Left renal cortex interstitium (tissue), 4 donors: ENCODE measurements around the gene RPL38. TPM values are rescaled to one million over a fixed set of nuclear protein-coding genes. Genes with fewer than 3 reads are reported as not detected.
A peak's percentile ranks its signal among the peaks of the same experiment; 100 is the strongest.

Experiments
- DNase-seq, 4 donors: peaks; one replicate each; pipeline ENCODE4 v3.0.0-alpha.2; 2013; ENCODE audit warnings: low read depth in 4 of 4, low spot score in 2 of 4, missing footprints in 1 of 4
- polyA plus RNA-seq, 4 donors: library from polyadenylated mRNA; unstranded; fragments of 120-200 nt; gene quantifications; one replicate each; pipeline ENCODE4 v1.2.1, GENCODE V29; 2013; ENCODE audit not compliant: insufficient read length in 4 of 4

RPL38 gene
- polyA plus RNA-seq, 4 donors = 1,120 to 1,451 (median 1,189) TPM

DNA sequence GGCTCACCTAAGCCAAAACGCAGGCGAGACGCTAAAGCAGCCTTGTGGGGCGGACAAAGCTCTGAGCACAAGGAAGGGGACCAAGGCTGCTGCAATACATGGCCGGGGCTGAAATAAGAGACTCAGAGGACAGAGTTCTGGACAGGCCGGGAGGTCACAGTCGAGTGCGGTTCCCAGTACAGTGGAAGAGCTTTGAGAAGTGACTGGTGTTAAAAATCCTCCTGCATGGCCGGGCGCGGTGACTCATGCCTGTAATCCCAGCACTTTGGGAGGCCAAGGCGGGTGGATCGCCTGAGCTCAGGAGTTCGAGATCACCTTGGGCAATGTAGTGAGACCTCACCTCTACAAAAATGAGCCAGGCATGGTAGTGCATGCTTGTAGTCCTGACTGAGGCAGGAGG is 20.4 kb downstream of the RPL38 start:
- no peak for DNase-seq

DNA sequence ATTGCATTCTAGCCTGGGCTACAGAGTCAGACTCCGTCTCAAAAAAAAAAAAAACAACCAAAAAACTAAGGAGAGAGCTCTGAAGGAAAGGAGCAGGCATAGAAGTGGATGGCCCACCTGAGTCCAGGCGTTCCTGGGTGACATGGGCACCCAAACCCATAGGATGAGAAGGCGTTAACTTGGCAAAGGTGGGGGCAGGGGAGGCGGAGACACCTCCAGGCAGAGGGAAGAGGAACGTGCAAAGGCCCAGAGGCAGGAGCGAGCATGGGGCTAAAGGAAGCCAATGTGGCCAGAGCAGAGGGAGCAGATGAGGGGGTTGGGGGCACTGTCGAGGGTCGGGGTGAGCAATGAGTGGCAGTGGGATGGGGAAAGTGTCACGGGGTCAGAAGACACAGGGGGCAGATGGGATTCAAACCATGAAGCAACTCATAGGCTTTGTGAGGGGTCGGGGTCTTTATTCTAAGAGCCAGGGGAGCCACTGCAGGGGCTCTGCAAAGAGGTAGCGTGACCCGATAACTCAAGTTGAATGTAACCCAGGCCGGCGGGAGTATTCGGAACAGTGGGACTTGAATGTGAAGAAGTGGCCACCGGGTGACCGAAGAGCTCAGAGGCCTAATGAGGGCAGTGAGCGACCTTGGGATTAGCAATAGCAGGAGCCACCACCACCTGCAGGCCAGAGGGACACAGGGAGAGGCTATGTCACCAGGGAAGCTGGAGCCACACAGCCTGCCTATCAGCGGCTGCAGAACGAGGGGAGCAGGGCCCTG is 21.7 kb downstream of the RPL38 start:
- DNase-seq = no peak

DNA sequence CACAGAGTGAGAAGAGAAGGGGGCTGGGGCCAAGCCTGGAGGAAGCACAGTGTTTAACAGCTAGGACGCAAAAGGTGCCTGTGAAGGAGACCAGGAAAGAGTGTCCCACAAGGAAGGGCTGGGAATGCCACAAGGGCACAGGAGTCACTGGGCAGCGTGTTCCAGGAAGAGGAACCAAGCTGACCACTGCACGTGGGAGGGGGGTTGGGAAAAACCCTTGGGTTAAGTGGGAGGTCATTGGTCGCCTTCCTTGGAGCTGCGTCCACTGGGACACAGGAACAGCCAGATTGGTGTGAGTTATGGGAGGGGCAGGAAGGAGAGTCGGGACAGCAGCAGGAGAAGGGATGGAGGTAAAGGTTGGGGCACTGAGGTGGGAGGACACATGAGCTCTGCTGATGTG is 22.8 kb downstream of the RPL38 start:
- DNase-seq = no peak

DNA sequence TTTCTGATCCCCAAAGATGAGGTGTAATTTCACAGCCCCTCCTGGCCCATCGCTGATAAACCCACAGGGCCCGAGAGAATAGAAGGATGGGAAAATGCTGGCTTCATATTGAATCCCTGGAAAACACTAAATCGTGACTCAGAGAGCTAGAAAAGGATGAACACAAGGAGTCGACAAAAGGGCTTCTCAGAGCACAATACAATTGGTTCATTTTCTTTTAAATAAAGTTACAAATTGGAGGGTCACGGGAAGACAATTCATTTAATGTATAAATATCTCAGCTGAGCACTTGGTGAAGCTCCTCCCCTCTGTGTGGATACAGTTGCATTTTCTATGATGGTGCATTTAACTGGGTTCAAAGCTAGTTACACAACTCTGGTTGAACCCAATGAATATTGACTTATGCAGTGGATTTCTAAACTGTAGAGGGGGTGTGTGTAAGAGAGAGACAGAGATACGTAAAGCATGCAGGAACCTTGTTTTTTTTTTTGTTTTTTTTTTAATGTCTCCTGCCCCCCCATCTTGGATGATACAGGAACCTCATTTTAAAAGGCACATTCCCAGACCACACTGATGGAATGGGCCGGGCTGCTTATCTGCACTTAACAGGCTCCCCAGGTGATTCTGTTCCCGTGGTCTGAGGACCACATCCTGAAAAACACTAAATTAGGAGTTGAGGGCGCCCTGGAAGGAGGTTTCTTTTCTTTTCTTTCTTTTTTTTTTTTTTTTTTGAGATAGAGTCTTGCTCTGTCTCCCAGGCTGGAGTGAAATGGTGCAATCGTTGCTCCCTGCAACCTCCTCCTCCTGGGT is 24.0 kb downstream of the RPL38 start:
- no peak for DNase-seq

DNA sequence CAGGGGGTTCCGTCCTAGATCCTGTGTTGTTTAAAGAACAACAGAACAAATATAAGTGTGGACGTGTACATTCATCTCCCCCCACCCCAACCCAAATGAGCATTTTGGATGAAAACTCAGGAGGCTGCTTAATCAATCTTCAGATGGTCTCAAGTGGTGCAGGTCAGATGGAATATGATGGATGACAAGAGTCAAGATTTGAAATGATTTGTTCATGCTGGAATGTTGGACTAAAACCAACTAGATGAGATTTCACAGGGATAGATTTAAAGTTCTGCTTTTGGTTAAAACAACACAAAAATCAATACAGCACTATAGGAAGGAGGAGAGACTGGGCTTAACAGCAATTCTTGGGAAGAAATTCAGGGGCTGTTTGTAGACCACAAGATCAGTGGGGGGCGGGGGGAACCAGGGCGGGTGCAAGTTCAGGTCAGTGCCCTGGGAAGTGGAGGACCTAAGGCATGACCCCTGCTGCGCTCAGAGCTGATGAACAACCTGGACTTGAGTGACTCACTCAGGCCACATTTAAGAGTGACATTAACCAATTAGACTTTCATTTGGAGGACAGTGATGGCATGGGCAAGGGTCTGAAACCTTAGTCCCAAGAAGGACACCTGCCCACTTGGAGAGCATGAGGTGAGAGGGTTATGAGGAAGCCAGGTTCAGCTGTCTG is 25.0 kb downstream of the RPL38 start:
- no peak for DNase-seq

DNA sequence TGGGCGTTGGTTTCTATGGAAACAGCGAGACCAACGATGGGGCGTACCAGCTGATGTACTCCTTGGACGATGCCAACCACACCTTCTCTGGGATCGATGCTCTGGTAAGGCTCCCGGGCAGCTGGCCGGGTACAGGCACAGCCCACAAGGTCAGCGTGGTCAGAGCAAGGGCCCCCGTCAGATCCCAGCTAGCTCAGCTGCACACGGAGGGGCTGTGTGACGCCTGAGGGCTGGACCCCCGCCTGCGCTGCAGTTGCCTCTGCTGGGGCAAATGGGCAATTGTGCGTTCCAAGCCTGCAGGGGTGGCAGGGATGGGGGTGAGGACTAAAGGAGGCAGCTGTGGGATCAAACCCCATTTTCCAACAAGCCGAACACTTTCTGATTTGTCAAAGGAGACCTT is 27.4 kb downstream of the RPL38 start:
- DNase-seq = no peak

DNA sequence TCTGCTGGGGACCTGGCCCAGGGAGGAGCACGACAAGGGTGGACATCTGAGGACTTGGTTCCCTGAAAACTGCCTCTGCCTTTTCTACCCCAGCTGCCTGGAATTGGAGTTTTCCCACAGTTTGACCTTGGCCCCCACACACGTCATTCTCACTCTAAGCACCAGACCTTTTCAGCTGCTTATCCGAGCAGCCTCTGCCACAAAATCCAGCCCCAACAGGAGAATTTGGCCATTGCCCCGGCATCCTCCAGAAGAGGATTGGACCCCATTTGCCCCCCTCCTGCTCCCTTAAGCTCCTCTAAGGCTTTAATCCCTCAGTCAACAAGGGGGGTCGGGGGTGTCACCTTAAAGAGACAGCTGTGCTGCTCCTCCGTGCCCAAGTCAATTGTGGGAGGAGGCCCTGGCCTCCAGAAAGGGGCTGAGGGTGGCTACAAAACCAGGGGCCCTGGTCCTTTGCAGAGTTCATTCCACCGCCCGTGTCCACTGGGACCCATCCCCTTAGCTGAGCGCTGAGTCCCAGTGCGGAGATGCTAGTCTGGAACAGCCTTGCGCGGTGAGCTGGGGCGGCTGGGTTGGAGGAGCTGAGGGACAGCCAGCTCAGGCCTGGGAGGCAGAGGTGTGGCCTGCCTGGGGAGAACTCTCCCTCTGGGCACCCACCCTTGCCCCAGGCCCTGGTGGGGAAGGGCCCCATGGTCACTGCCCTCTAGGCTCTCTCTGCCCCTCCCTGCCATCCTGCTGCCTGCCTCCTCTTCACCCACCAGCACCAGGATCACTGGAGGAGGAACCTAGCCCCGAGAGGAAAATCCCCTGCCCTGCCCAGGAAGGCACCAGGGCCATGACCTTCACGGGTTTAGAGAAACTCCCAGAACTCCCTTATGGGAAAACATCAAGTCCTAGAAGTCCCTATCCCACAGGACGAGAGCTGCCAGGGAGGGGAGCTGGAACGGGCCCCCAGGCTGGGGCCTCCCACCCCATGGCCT is 28.7 kb downstream of the RPL38 start:
- no peak for DNase-seq

DNA sequence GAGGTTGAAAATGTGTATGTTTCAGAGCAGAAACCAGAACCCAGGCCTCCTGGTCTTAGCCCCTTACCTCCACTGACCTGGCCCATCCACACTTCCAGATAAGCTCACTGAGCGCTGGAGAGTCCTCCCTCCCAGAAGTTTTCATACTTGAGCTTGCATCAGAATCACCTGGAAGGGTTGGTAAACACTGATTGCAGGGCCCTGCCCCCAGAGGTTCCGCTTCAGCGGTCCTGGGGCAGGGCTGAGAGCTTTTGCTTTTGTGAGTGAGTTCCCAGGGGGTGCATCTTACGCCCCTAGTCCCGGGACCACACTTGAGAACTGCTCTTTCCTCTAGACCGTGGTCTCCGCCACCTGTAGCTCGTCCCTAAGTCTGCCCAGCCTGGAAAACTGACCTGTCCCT is 30.5 kb downstream of the RPL38 start:
- DNase-seq = no peak

DNA sequence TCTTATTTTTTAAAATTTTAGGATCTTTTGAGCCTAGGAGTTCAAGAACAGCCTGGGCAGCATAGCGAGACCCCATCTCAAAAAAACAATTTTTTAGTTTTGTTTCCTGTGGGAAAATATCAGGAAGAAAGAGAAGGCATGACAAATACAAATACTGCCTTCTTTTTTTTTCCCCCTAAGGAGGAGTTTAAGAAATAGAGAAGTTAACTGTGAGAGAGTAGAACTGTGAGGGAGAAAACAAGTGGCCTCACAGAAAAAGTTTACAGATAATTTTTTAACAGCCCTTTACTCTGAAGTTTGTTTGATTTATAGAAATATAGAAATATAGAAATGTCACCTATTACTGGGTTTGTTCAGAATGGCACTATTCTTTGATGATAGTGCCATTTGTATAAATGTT is 31.0 kb downstream of the RPL38 start:
- no peak for DNase-seq

DNA sequence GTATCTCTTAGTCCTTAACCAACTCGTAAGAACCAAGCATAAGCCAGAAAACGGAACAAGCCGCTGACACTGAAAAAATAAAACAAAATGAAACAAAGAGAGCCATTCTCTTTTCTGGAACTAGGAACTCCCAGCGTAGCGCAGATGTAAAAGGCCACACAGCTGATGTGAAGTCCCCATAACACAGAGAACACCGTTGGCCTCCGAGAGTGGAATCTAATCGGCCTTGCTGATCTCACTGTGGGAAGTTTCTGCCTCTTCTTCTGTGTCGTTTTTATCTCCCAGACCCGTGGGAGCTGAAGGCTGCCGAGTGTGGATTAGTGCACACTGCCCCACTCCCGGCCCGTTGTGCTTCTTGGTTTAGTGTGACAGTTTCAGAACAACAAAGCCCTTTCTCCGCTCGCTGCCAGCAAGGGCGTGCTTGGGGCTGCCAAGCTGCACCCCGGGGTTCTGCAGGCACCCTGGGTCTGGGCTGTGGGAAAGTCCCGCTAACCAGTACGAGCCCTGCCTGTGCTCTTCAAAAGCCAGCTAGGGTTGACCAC is 31.6 kb downstream of the RPL38 start:
- DNase-seq = no peak

DNA sequence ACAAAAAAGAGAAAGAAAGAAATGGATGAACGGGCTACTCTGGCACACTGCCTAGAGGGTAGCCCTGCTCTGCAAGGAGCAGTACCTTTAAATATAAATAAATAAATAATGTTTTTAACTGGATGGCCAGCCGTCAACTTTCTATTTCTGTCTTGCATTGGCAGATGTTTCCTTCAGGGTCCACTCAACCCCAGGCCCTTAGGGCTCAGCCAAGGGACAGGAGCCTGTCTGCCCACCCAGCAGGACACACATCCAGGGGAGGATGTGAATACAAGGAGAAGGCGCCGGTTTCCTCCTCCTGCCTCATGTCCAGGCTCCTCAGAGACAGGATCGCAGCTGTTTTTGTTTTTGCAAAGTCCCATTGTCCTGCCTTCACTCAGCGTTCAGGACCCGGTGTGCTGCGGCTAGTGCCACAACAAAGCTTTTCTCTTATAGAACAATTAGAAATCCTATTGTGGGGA is 32.5 kb downstream of the RPL38 start:
- no peak for DNase-seq

DNA sequence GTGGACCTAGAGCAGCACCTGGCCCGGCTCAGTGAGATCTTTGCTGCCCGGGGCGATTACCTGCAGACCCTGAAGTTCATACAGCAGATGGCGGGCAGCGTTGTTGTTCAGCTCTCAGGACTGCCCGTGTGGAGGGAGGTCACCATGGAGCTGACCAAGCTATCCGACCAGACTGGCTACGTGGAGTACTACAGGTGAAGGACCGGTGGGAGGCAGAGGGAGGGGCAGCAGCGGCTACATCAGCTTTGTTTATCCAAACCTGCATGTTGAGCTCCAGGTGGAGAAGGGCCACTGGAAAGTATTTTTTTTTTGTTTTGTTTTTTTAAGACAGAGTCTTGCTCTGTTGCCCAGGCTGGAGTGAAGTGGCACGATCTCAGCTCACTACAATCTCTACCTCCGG is 33.8 kb downstream of the RPL38 start:
- DNase-seq = no peak

DNA sequence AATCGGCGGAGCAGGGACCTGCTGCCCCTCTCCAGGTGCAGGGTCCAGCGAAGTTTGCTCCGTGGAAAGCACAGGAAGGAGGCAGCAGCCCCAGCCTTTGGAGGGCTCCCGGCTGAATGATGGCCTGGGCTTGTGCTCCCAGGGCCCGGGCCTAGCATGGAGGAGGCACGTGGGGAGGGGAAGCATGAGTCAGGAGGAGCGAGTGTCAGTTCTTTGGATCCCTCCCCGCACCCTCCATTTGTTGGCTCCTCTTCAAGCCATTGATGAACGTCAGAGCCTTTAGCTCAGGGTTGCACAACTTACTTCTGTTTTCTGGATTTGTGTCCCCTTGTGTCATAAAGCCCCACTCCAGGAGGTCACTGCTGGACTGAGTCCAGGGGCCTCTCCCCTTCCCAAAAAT is 35.7 kb downstream of the RPL38 start:
- no peak for DNase-seq

DNA sequence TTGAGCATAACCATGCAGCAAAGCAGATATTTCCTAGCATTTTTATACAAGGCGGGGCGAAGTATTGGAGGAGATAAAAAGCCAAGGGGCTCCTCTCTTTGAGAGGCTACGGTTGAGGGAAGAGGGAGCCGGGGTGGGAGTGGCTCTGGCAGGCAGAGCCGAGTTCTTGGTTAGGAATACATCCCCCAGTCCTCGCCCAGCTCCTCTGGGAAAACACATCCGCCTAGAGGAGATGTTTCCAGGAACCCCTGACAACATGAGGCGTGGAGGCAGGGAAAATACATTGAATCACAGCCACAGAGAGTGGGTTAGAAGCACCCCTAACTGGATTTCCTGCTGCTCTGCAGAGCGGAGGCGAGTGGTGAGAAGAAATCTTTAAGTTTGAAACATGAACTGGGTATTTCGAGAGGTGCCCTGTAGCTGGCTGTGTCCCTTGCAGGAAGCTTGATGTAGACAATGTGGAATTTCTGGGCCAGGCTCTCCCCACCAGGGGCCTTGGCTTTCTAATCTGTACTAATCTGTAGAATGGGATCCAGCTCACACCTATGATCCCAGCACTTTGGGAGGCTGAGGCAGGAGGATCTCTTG is 37.2 kb downstream of the RPL38 start:
- DNase-seq = peak in 1 of 4 donors; percentile 43

DNA sequence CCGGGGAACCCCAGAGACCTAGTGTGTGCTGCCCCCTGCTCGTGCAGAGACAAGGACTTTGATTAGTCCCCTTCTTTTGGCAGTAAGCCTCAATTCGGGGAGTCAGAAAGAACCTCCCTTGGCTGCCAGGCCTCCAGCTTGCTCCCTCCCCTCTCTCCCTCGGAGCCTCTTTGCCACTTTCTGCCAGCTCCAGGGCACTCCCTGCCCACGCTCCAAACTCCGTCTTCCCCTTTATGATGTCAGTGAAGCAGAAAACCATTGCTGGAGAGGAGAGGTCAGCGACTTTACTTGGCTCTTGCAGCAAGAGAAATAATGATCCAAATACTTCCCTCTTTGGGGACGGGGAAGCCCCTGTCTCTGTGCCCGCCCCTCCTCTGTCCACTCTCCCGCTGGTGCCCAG is 38.0 kb downstream of the RPL38 start:
- no peak for DNase-seq

DNA sequence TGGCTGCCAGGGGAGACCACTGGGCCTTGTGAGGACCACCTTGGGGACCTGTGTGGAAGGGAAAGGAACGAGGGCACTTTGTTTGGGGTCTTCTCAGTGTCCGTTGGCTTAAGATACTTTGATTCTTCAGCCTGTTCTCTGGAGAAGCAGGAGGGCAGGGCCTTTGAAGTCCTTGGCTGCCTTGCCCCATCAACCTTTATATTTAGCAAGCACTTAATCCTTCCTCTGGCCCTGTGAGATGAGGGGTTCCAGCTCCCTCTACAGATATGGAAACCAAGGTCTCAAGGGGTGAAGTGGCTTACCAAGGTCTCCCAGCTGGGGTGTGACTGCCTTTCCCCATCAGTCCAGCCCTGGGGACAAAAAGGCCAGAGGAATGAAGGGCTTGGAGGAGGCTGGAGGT is 38.4 kb downstream of the RPL38 start:
- no peak for DNase-seq

DNA sequence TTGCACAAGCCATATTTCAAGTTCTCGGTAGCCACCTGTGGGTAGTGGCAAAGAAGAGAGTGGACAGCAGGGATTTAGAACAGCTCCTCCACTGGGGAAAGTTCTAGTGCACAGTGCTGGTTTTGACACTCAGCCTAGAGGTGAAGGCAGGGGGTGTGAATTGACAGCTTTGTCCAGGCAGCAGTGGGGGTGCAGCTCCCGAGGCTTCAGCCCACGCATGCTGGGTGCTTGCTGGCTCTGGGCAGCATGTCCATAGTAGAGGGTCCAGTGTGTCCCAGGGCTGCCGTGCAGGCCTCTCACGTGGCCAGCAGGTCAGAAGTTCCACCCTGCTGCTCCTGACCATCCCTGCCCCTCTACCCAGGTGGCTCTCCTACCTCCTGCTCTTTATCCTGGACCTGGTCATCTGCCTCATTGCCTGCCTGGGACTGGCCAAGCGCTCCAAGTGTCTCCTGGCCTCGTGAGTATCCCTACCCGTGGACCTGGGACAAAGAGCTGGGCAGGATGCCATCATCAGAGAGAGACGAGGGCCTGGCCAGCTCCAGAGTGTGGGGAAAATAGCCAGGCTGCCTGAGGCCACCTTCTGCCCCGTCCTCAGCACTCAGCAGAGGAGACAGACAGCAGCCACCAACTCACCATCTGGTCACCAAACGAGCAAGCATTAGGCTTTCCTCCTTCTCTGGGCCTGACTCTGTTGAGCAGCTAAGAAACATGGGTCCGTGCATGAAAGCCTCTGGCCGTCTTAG is 39.7 kb downstream of the RPL38 start:
- no peak for DNase-seq

DNA sequence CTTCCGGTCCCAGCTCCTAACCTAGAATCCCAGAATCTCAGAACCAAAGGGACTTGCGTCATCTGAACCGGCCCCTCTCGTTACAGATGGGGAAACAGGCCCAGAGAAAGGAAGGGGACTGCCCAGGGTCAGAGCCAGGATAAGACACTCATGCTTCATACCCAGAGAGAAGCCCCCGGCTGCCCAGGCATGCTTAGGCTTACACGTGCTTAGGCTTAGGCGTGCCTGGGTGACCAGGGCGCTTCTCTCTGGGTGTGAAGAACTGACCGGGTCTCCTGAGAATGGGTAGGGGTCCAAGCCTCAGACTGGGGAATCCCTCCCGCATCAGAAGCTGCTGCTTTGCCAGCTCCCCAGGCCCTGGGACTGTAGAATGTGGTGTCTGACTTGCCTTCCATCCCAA is 40.6 kb downstream of the RPL38 start:
- no peak for DNase-seq

DNA sequence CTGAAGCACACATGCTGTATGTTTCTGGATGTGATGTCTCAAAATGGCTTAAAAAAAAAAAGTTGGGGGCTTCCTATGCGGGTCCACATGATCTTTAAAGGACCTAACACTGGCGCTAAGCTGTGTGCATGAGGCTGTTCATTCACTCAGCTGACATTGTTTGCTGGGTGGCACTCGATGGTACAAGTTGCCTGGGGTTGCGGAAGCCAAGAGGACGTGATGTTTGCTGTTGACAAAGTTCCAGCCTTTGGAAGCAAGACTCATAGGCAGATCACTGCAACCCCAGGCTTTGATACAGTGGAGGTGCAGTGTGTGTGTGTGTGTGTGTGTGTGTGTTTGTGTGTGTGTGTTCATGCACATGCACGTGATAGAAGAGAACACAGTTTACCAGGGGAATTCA is 41.1 kb downstream of the RPL38 start:
- no peak for DNase-seq
